CD4-positive, alpha-beta T cell treated with Interleukin-17A for 4 hours (primary cell): ENCODE measurements around the gene GTF3C5.
"Not testable (repeated sequence)": the region's sequence is repeated elsewhere in the genome, so short reads cannot be mapped to it uniquely, and the experiment has no call there.

ENCODE experiments used
- DNase-seq: peaks from one replicate; pipeline ENCODE4 v3.0.0-alpha.2; 2020; ENCODE audit warnings: mixed read lengths

Gene GTF3C5

GRCh38 chr9:133030317-133031129 lies at the start of gene GTF3C5:
GTF3C5 (plus strand) TSS chr9:133030997; CDS start chr9:133031012, 15 bp downstream.
- DNase-seq: peak; percentile 93

- DNase-seq: no peak
These were observed 48.3 kb upstream of the GTF3C5 start for GRCh38 chr9:132982458-132982857.

- DNase-seq: no peak
These were observed 47.2 kb upstream of the GTF3C5 start for GRCh38 chr9:132983491-132984201.

- no peak for DNase-seq
These were observed 46.4 kb upstream of the GTF3C5 start for GRCh38 chr9:132984202-132985070.

GRCh38 chr9:132985071-132985350 lies 45.8 kb upstream of the GTF3C5 start:
- no peak for DNase-seq

- no peak for DNase-seq
These were observed 45.3 kb upstream of the GTF3C5 start for GRCh38 chr9:132985489-132985888.

GRCh38 chr9:132986114-132986513 lies 44.7 kb upstream of the GTF3C5 start:
- no peak for DNase-seq

GRCh38 chr9:132986640-132987620 lies 43.9 kb upstream of the GTF3C5 start:
- DNase-seq: no peak

GRCh38 chr9:132988244-132989013 lies 42.4 kb upstream of the GTF3C5 start:
- no peak for DNase-seq

- DNase-seq: no peak
These were observed 41.8 kb upstream of the GTF3C5 start for GRCh38 chr9:132989014-132989310.

- no peak for DNase-seq
These were observed 41.3 kb upstream of the GTF3C5 start for GRCh38 chr9:132989414-132989996.

GRCh38 chr9:132989998-132990557 lies 40.7 kb upstream of the GTF3C5 start:
- not testable (repeated sequence) for DNase-seq

- no peak for DNase-seq
These were observed 40.0 kb upstream of the GTF3C5 start for GRCh38 chr9:132990781-132991180.

GRCh38 chr9:132991351-132992300 lies 39.2 kb upstream of the GTF3C5 start:
- DNase-seq: no peak

GRCh38 chr9:132993511-132993939 lies 37.3 kb upstream of the GTF3C5 start:
- no peak for DNase-seq

- no peak for DNase-seq
These were observed 36.2 kb upstream of the GTF3C5 start for GRCh38 chr9:132994410-132995120.

- DNase-seq: no peak
These were observed 35.7 kb upstream of the GTF3C5 start for GRCh38 chr9:132995121-132995420.

- DNase-seq: no peak
These were observed 34.9 kb upstream of the GTF3C5 start for GRCh38 chr9:132995879-132996278.

- no peak for DNase-seq
These were observed 34.3 kb upstream of the GTF3C5 start for GRCh38 chr9:132996526-132996925.
